ENCODE data around the gene ARHGEF35.

The ARHGEF35 gene

GRCh38 chr7:144137501-144137900 lies 58.1 kb downstream of the ARHGEF35 start:
- no peak for TF ChIP-seq CTCF (IDR thresholded peaks at IDR 0.05; ENCODE audit: extremely low read depth, missing control alignments)
- no peak for DNase-seq (ENCODE audit: low spot score)
